HG03060 (cell line): ENCODE results near the gene ELF4.
A peak's percentile ranks its signal among the peaks of the same experiment; 100 is the strongest.
"Not testable (repeated sequence)": the region's sequence is repeated elsewhere in the genome, so short reads cannot be mapped to it uniquely, and the experiment has no call there.

ENCODE experiments used
- ATAC-seq: cut with Tn5 transposase; IDR thresholded peaks from one replicate; pipeline ENCODE4 v1.9.1; 2021; ENCODE audit warnings: low read depth, moderate number of reproducible peaks; ENCODE audit not compliant: unreplicated experiment

Gene ELF4

GRCh38 chrX:130115119-130115885 is 5.0 kb upstream of the ELF4 start:
- ATAC-seq = not testable (repeated sequence)

- no peak for ATAC-seq
Measured at GRCh38 chrX:130114141-130114588, 3.9 kb upstream of the ELF4 start.

- ATAC-seq = no peak
Measured at GRCh38 chrX:130111220-130112154, 1.2 kb upstream of the ELF4 start.

GRCh38 chrX:130109429-130110378 is 593 bp downstream of the ELF4 start:
- no peak for ATAC-seq

DNA sequence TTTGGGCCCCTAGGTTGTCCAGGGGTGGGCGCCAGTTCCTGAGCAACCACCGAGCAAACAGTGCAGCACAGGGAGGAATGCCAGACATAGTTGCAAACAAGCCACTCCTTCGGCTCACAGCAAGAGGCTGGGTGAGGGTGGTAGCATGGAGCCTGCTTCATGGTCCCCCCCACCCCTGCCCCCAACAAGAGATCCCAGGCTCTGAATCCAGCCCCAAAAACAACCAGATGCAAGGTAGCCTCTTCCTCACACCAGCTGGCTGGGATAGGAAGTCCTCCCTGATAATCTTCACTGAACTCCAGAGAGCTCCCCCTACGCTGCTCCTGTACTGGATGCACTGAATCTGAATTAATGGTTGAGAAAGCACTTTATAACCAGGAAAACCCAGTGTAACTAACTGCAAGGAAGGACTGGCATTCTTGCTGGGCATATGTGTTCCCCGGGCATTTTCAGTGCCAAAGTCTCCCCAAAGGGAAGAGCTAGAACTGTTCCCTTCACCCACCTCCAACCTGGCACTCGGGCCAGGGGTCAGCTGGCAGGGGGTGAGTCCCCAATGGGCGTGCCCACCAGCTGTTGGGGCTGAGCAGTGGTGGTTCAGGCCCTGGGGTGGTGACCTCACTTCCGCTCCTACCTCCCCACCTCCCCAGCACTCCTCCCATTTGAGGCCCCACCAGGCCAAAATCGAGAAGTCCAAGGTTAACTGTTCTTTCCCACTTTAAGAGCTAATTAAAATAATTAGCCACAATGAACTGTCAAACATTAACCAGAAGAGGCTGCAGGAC is 1.5 kb downstream of the ELF4 start:
- peak; percentile 62 for ATAC-seq

GRCh38 chrX:130106071-130106470 is 4.2 kb downstream of the ELF4 start:
- ATAC-seq = no peak

DNA sequence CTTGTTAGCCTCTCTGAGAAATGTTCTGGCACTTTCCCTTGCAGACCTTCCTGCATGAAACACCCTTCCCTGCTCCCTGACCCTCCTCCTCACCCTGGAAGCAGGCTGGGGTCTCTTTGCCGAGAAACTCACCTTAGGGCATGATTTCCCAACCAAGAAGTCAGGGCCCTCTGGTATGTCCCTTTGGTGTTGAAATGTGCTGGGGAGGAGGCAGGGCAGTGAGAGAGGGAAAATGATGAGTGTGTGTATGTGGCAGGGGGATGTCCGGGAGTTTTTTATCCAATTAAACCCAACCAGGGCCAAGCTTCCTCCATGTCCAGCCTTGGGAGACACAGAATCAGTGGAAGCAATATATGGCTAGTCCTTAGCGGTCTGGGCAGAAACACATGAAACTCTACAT is 5.1 kb downstream of the ELF4 start:
- ATAC-seq = no peak

DNA sequence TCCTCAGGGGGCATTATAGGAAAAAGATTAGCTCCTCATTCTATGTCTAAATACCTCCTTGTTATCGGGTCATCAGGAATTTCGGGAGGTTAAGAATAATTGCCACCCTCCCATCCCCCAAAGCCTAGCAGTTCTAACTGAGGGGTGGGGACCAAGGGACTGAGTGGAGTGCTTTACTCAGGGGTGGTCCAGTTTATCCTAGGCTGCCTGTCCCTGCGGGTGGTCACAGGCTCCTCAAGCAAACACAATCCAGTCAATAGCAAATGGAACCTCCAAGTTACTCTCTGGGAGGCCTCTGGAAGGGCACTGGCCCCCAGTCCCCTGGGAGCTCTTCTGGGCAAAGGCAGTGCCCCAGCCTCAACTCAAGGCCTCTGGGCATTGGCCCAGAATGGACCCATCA is 6.7 kb downstream of the ELF4 start:
- no peak for ATAC-seq

DNA sequence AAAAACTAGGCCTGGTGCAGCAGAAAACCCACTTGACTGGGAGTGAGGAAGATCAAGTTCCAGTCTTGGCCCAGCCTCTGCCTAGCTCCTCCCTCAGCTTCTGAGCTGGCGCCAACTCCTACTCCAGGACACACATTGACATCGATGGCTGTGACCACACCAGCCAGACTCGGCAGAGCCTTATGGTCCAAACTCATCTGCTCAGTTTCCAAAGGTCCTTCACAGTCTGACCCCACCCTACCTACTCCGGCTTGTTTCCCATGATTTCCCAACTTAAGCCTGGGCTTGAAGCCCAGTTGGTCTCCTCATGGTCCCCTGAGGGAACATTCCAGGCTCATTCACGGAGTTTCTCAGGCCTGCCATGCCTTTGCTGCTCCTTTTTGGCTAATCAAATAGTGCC is 10.1 kb downstream of the ELF4 start:
- no peak for ATAC-seq

DNA sequence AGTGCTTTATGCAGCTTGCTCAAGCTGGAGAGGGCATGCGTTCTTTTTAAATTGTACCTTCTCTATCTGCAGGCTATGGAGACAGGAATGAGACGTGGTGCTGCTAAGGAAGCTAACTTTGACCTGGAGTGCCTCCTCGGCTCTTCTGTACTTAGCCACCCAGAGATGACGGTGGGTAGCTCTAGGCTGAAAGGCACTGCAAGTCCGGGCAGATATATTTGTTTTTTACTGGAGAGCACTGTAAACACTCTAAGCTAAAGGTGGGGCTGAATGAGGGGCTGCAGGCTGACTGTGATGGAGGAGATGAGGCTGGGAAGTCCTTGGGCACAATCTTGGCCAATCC is 12.1 kb downstream of the ELF4 start:
- ATAC-seq = no peak

- ATAC-seq = no peak
Measured at GRCh38 chrX:130097507-130098209, 12.6 kb downstream of the ELF4 start.

DNA sequence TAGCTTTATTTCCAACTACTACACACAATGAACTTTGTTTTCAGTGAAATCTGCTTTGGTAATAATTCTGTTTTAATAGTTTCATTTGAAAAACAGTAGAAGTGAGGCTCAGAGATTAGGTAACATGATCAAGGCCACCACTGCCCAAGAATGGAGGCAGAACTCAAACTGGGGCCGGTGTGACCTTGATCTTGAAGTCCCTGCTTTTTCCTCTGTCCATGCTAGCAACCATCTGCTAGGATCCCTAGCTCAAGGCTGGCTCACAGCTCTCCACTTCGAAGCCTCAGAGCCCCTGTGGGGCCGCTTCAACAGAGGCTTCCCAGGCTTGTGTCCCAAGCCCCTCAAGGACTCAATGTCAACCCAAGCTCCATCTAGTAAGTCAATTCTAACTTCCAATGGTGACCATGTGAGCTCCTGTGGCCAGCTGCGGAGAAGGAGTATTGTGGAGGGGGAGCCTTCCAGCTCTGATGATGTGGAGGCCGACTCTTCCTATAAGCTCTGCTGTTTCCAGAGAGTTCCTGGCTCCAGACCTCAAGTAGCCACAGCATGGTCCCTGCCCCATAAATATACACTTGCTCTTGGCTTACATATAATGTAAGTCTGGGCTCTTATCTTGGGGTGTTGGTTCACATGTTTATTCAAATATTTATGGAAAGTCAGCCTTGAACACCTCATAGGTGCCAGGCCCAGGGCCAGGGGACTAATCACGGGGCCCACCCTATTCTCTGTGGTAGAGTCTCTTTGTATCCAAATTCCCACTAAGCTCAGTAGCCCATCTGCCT is 14.9 kb downstream of the ELF4 start:
- no peak for ATAC-seq

DNA sequence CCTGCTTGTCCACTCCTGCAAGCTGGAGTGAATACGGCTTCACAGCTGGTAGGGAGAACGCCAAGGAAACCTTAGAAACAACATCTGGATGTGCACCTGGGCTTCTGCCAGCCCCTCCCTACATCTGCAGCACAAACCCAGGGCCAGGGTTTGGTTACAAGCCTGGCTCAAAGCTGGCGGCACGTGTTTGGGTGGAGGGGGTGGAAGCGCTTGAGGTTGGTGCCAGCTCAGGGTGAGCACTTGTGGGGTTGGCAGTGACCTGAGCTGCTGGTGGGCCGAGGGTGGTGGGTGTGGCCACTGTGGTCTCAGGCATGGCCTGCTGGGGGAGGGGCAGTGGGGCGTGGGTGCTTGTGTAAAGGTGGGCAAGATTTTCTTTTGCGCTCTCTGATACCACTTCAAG is 15.6 kb downstream of the ELF4 start:
- ATAC-seq = no peak

GRCh38 chrX:130093271-130093670 is 17.0 kb downstream of the ELF4 start:
- no peak for ATAC-seq

GRCh38 chrX:130091980-130092522 is 18.2 kb downstream of the ELF4 start:
- peak; percentile 97 for ATAC-seq

GRCh38 chrX:130090364-130090763 is 19.9 kb downstream of the ELF4 start:
- ATAC-seq = no peak

DNA sequence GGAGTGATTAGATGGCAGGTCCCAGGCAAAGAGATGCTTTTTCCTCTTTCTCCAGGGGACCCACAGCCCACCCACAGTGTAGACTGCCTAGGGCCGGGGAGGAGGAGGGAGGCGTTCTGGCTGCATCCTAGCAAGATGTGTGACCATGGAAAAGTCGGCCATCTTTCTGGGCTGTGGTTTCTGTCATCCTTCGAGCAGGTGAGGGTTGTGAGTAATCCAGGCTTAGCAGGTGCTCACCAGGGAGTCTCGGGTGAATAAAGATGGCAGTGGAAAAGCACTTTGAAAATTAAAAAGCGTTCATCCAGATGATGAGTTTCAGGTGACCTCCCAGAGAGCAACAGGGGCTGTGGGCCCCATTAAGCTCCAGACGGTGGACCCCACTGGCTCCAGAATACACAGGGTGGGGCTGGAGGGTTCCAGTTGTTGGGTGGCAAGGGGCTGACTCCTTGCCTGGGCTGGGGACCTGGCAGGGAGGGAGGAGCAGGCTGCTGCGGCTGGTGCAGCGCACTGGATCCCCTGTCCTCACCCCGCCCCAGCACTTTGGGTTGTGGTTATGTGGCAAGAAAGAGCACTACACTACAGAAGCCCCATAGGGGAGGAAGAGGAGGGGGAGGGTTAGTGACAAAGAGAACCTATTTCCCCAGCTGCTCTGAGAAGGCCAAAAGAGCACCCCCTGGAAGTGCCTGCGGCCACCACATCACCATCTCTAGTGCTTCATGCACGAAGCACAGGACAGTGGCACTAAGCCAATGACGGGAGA is 23.7 kb downstream of the ELF4 start:
- no peak for ATAC-seq
